HUES6 (cell line): Measurements from ENCODE around the gene GSG1L.
"Not testable (repeated sequence)": the region's sequence is repeated elsewhere in the genome, so short reads cannot be mapped to it uniquely, and the experiment has no call there.

ENCODE experiments used
- H3K27ac ChIP-seq: 2 replicates; pipeline ENCODE4 v1.7.0; 2013; ENCODE audit warnings: low read depth, mild to moderate bottlenecking, low read length, inconsistent platforms
- H3K27me3 ChIP-seq: 2 replicates; pipeline ENCODE4 v1.6.1; 2013; ENCODE audit warnings: low read length; ENCODE audit not compliant: control insufficient read depth, insufficient read depth
- H3K36me3 ChIP-seq: 2 replicates; pipeline ENCODE4 v1.6.1; 2013; ENCODE audit warnings: low read length; ENCODE audit not compliant: control insufficient read depth, insufficient read depth
- H3K4me1 ChIP-seq: 2 replicates; pipeline ENCODE4 v1.6.1; 2013; ENCODE audit warnings: low read length; ENCODE audit not compliant: control insufficient read depth, insufficient read depth
- H3K4me3 ChIP-seq: 2 replicates; pipeline ENCODE4 v1.5.1; 2013; ENCODE audit warnings: low read depth, low read length
- H3K9ac ChIP-seq: one replicate; pipeline ENCODE4 v1.6.1; 2013; ENCODE audit warnings: mild to moderate bottlenecking, low read length
- H3K9me3 ChIP-seq: 2 replicates; pipeline ENCODE4 v1.6.1; 2013; ENCODE audit warnings: low read depth, low read length; ENCODE audit not compliant: control insufficient read depth, insufficient read depth

The GSG1L gene

GRCh38 chr16:27901956-27902355, 161.6 kb downstream of the GSG1L start:
- Histone ChIP-seq H3K27ac (no peak overlapping the region), H3K9ac (no peak overlapping the region), H3K4me1 (no peaks in the 10 kb centered on the region), H3K9me3 (no peaks in the 10 kb centered on the region), H3K36me3 (no peaks in the 10 kb centered on the region), H3K27me3 (no peaks in the 10 kb centered on the region; the same call in 1 of the 2 replicates), H3K4me3 (no peak overlapping the region)

- no peaks in the 10 kb centered on the region for H3K4me1 ChIP-seq
- no peaks in the 10 kb centered on the region for H3K36me3 ChIP-seq
- H3K27me3 ChIP-seq = no peaks in the 10 kb centered on the region; the same call in 1 of the 2 replicates
- no peak overlapping the region for H3K27ac ChIP-seq
- H3K4me3 ChIP-seq = no peak overlapping the region
- H3K9me3 ChIP-seq = 0 out of 2 replicates have a peak, but pooled peaks cover 2% of the 10 kb centered on the region
- no peak overlapping the region for H3K9ac ChIP-seq
Measured at GRCh38 chr16:27899736-27900135, 163.8 kb downstream of the GSG1L start.

DNA sequence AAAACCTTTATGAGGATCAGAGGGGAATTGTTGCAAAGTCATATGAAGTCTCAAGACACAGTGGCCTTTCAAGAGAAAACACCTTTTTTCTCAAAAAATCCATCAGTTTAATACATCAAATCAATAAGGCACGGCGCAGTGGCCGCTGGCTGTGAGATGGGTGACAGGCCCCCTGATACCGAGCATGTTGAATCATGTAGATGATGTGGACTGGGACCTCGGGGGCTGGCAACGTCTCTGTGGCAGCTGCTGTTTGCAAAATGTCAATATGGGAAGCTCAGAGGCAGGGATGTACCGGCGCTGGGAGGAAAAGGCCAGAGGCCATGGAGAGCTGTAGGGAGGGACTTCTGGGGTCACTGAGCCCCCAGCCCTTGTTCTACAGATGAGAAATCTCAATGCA, 169.1 kb downstream of the GSG1L start:
- H3K9me3 ChIP-seq = 0 out of 2 replicates have a peak, but pooled peaks cover 2% of the 10 kb centered on the region
- no peaks in the 10 kb centered on the region for H3K4me1 ChIP-seq
- H3K27me3 ChIP-seq = no peaks in the 10 kb centered on the region
- H3K27ac ChIP-seq = no peak overlapping the region
- H3K9ac ChIP-seq = no peak overlapping the region
- H3K4me3 ChIP-seq = no peak overlapping the region
- H3K36me3 ChIP-seq = no peaks in the 10 kb centered on the region

- no peak overlapping the region for H3K9ac ChIP-seq
- H3K27me3 ChIP-seq = no peaks in the 10 kb centered on the region
- H3K27ac ChIP-seq = no peak overlapping the region
- no peaks in the 10 kb centered on the region for H3K36me3 ChIP-seq
- no peaks in the 10 kb centered on the region for H3K4me1 ChIP-seq
- 0 out of 2 replicates have a peak, but pooled peaks cover 2% of the 10 kb centered on the region for H3K9me3 ChIP-seq
- H3K4me3 ChIP-seq = no peak overlapping the region
Measured at GRCh38 chr16:27892879-27893278, 170.6 kb downstream of the GSG1L start.

DNA sequence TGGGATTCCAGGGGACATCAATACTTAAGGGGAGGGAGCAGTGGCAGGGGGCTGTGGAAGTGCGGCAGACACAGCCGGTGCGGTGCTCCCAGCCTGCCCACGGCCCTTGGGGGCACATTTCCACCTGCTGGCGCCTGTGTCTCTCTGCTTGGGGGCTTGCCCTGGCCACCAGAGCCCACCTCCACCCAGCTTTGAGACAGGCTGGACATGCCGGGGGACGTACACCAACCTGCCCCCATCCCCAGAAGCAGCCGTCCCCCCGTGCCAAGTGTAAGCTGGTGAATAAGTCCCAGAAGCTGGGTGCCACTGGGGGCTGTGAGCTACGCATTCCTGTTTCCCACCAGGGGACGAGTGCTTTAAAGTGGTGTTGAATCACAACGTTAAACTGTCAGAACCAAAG, 172.6 kb downstream of the GSG1L start:
- no peak overlapping the region for H3K4me3 ChIP-seq
- H3K4me1 ChIP-seq = 0 out of 2 replicates have a peak, but pooled peaks cover 4% of the 10 kb centered on the region
- no peaks in the 10 kb centered on the region for H3K36me3 ChIP-seq
- H3K9ac ChIP-seq = no peak overlapping the region
- no peak overlapping the region for H3K27ac ChIP-seq
- peaks cover 8% of the 10 kb centered on the region for H3K27me3 ChIP-seq
- H3K9me3 ChIP-seq = no peaks in the 10 kb centered on the region

- Histone ChIP-seq H3K27ac (no peak overlapping the region), H3K27me3 (peaks cover 8% of the 10 kb centered on the region), H3K36me3 (no peaks in the 10 kb centered on the region), H3K9ac (no peak overlapping the region), H3K4me3 (no peak overlapping the region), H3K4me1 (0 out of 2 replicates have a peak, but pooled peaks cover 4% of the 10 kb centered on the region), H3K9me3 (no peaks in the 10 kb centered on the region)
Measured at GRCh38 chr16:27890006-27890405, 173.5 kb downstream of the GSG1L start.

- Histone ChIP-seq H3K4me3 (no peak overlapping the region), H3K36me3 (no peaks in the 10 kb centered on the region), H3K27me3 (peaks cover 8% of the 10 kb centered on the region)
Measured at GRCh38 chr16:27883576-27883975, 179.9 kb downstream of the GSG1L start.

GRCh38 chr16:27880287-27880686, 183.2 kb downstream of the GSG1L start:
- Histone ChIP-seq H3K9ac (no peak overlapping the region), H3K4me1 (no peaks in the 10 kb centered on the region), H3K36me3 (no peaks in the 10 kb centered on the region), H3K27ac (no peak overlapping the region), H3K4me3 (no peak overlapping the region), H3K27me3 (no peaks in the 10 kb centered on the region; the same call in 1 of the 2 replicates), H3K9me3 (peaks cover 20% of the 10 kb centered on the region)

More at GRCh38 chr16:27883576-27883975, 179.9 kb downstream of the GSG1L start:
- H3K27ac ChIP-seq = no peak overlapping the region
- no peak overlapping the region for H3K9ac ChIP-seq
- 0 out of 2 replicates have a peak, but pooled peaks cover 2% of the 10 kb centered on the region for H3K9me3 ChIP-seq
- 0 out of 2 replicates have a peak, but pooled peaks cover 4% of the 10 kb centered on the region for H3K4me1 ChIP-seq

GRCh38 chr16:27879601-27880247, 183.8 kb downstream of the GSG1L start:
- Histone ChIP-seq H3K36me3 (no peaks in the 10 kb centered on the region), H3K4me1 (no peaks in the 10 kb centered on the region), H3K4me3 (no peak overlapping the region), H3K27ac (no peak overlapping the region), H3K9ac (no peak overlapping the region), H3K9me3 (peaks cover 25% of the 10 kb centered on the region), H3K27me3 (no peaks in the 10 kb centered on the region; the same call in 1 of the 2 replicates)

DNA sequence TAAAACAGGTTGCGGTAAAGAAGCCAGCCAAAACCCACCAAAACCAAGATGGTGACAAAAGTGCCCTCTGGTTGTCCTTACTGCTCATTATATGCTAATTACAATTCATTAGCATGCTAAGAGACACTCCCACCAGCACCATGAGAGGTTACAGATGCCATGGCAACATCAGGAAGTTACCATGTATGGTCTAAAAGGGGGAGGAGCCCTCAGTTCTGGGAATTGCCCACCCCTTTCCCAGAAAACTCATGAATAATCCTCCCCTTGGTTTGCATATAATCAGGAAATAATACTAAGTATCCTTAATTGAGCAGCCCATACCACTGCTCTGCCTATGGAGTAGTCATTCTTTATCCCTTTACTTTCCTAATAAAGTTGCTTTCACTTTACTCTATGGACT, 190.9 kb downstream of the GSG1L start:
- H3K9ac ChIP-seq, H3K4me3 ChIP-seq, H3K27ac ChIP-seq, H3K36me3 ChIP-seq, H3K4me1 ChIP-seq: not testable (repeated sequence)
- Histone ChIP-seq H3K9me3 (peaks cover 35% of the 10 kb centered on the region), H3K27me3 (peaks cover 24% of the 10 kb centered on the region)

DNA sequence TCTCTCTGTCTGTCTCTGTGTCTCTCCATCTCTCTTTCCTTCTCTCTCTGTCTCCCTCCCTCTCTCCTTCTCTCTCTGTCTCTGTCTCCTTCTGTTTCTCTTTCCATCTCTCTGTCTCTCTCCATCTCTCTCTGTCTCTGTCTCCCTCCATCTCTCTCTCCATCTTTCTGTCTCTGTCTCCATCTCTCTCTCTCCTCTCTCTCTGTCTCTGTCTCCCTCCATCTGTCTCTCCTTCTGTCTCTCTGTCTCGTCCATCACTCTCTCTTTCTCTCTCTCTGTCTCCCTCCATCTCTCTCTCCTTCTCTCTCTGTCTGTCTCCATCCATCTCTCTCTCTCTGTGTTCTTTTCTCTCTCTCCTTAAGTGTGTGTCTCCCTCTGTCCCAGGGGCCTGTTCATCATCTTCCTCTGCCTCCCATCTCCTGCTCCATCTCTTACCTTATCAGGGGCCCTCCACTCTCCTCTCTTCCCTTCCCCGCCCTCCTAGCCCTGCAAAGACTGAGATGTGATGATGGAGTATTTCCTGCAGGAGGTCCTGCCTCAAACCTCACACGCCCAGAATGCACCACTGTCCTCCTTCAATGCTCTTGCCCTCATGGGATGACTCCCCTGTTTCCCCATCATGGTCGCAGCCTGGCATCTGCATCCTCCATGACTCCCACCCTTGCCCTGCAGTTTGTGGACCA, 193.3 kb downstream of the GSG1L start:
- H3K36me3 ChIP-seq = no peaks in the 10 kb centered on the region
- peaks cover 27% of the 10 kb centered on the region for H3K9me3 ChIP-seq
- H3K4me1 ChIP-seq = no peaks in the 10 kb centered on the region
- peaks cover 24% of the 10 kb centered on the region for H3K27me3 ChIP-seq
- H3K4me3 ChIP-seq = no peak overlapping the region
- no peak overlapping the region for H3K27ac ChIP-seq
- H3K9ac ChIP-seq = no peak overlapping the region
